B cell (primary cell): ENCODE measurements around the gene CACYBP. TPM values are rescaled to one million over a fixed set of nuclear protein-coding genes. Genes with fewer than 3 reads are reported as not detected.

Source experiments
- ATAC-seq: fragments of 200-7000 bp; cut with Tn5 transposase; one replicate; pipeline ENCODE4 v1.10.0; 2021; ENCODE audit warnings: low read depth, mild to moderate bottlenecking, moderate number of reproducible peaks, moderate library complexity
- CTCF ChIA-PET: fragments of 350-600 bp; sonication (Branson Sonifier 250); formaldehyde crosslinking; loops from one replicate; lab custom pipeline; 2021; ENCODE audit warnings: antibody characterized with exemption, inconsistent platforms; lab: Charles Lee
- POLR2A ChIA-PET: fragments of 350-600 bp; sonication (Branson Sonifier 250); formaldehyde crosslinking; loops from one replicate; lab custom pipeline; 2021; ENCODE audit warnings: antibody characterized with exemption; lab: Charles Lee
- DNase-seq: peaks from one replicate; pipeline ENCODE4 v3.0.0; 2013
- H2AFZ ChIP-seq: 2 replicates; pipeline ENCODE4 v1.6.1; 2012; ENCODE audit warnings: mild to moderate bottlenecking, low read depth, low read length; ENCODE audit not compliant: insufficient read depth, poor library complexity, severe bottlenecking
- H3K27ac ChIP-seq, 2 donors: 1 replicate in 1 of 2; 2 replicates in 1 of 2; pipeline ENCODE4 v1.5.1; 2012 to 2013; ENCODE audit warnings: low read length in 2 of 2, mild to moderate bottlenecking in 2 of 2, moderate library complexity in 1 of 2
- H3K27me3 ChIP-seq, 4 experiments: fragments of 200-600 bp in 1 of 4; sonication (generic) in 1 of 4; replicated peaks in 1 of 4; 1 replicate in 2 of 4; 2 replicates in 2 of 4; pipeline versions ENCODE4 v1.6.1 to v1.7.0; 2013 to 2016; ENCODE audit warnings: low read length in 3 of 4, mild to moderate bottlenecking in 2 of 4, mixed read lengths in 1 of 4, moderate library complexity in 1 of 4; ENCODE audit not compliant: insufficient read depth in 4 of 4, control insufficient read depth in 3 of 4; ENCODE audit errors: control extremely low read depth in 1 of 4
- H3K36me3 ChIP-seq, 2 experiments: replicated peaks in 1 of 2; 1 replicate in 1 of 2; 2 replicates in 1 of 2; pipeline versions ENCODE4 v1.6.1 to v1.7.1; 2013; ENCODE audit warnings: low read length in 1 of 2; ENCODE audit not compliant: insufficient read depth in 2 of 2, control insufficient read depth in 1 of 2; ENCODE audit errors: control extremely low read depth in 1 of 2, extremely low read depth in 1 of 2
- H3K4me1 ChIP-seq, 2 donors: fragments of 200-600 bp in 1 of 2; sonication (generic) in 1 of 2; 1 replicate in 1 of 2; 2 replicates in 1 of 2; pipeline versions ENCODE4 v1.5.1 to v1.6.1; 2013 to 2017; ENCODE audit warnings: low read length in 2 of 2; ENCODE audit not compliant: control insufficient read depth in 2 of 2, insufficient read depth in 2 of 2
- H3K4me2 ChIP-seq: replicated peaks from 2 replicates; pipeline ENCODE3; 2012; ENCODE audit warnings: mild to moderate bottlenecking, low read depth, low read length; ENCODE audit not compliant: poor library complexity, severe bottlenecking
- H3K4me3 ChIP-seq, 5 experiments: fragments of 200-600 bp in 1 of 5; sonication (generic) in 1 of 5; 1 replicate in 3 of 5; 2 replicates in 2 of 5; pipeline versions ENCODE4 v1.5.1 to v1.7.0; 2011 to 2016; ENCODE audit warnings: low read length in 4 of 5, mild to moderate bottlenecking in 4 of 5, low read depth in 2 of 5, control low read depth in 1 of 5, moderate library complexity in 1 of 5; ENCODE audit not compliant: insufficient read depth in 1 of 5; ENCODE audit errors: control extremely low read depth in 1 of 5, extremely low read depth in 1 of 5
- H3K79me2 ChIP-seq: fragments of 200-600 bp; sonication (generic); one replicate; pipeline ENCODE4 v1.6.0; 2016; ENCODE audit warnings: low read length; ENCODE audit not compliant: control insufficient read depth, insufficient read depth
- H3K9ac ChIP-seq: fragments of 200-600 bp; sonication (generic); 2 replicates; pipeline ENCODE4 v1.6.1; 2017; ENCODE audit warnings: mild to moderate bottlenecking, low read length, moderate library complexity
- H3K9me3 ChIP-seq, 3 donors: one replicate each; pipeline versions ENCODE4 v1.6.1 to v1.7.1; 2013; ENCODE audit warnings: low read length in 2 of 3; ENCODE audit not compliant: control insufficient read depth in 2 of 3, insufficient read depth in 1 of 3; ENCODE audit errors: control extremely low read depth in 1 of 3
- H4K20me1 ChIP-seq: 2 replicates; pipeline ENCODE4 v1.6.0; 2012; ENCODE audit warnings: mild to moderate bottlenecking, low read length; ENCODE audit not compliant: insufficient read depth, control insufficient read depth, poor library complexity, severe bottlenecking
- H3K27ac Mint-ChIP-seq: one replicate; pipeline ENCODE4 v1.8.0; 2021; ENCODE audit warnings: mixed read lengths
- H3K27me3 Mint-ChIP-seq: one replicate; pipeline ENCODE4 v1.8.0; 2021; ENCODE audit warnings: mixed read lengths
- H3K4me1 Mint-ChIP-seq: one replicate; pipeline ENCODE4 v1.8.0; 2021; ENCODE audit warnings: mixed read lengths
- H3K4me3 Mint-ChIP-seq: one replicate; pipeline ENCODE4 v1.8.0; 2021; ENCODE audit warnings: mixed read lengths
- H3K9me3 Mint-ChIP-seq: one replicate; pipeline ENCODE4 v1.8.0; 2022; ENCODE audit warnings: mixed read lengths; ENCODE audit not compliant: insufficient read depth
- EZH2 ChIP-seq: IDR thresholded peaks from 2 replicates; pipeline ENCODE4 v1.6.1; 2012; ENCODE audit warnings: borderline replicate concordance, low read depth, mild to moderate bottlenecking, moderate library complexity, low read length; ENCODE audit not compliant: insufficient read depth, poor library complexity, severe bottlenecking
- WGBS: methylation state at CpG from one replicate; pipeline ENCODE4 v1.1.5; 2013; ENCODE audit warnings: missing lambda C conversion rate; ENCODE audit not compliant: insufficient coverage; 5-methylcytosine and 5-hydroxymethylcytosine counted together
- intact Hi-C: fragments of 100-400 bp; cut with micrococcal nuclease; formaldehyde crosslinking; loops from one replicate; pipeline ENCODE4 v1.10.0; 2022
- polyA plus RNA-seq: library from polyadenylated mRNA; depleted of rRNA; stranded (reverse); fragments of >200 nt; gene quantifications from 2 replicates; pipeline ENCODE4 v1.2.3, GENCODE V29; 2012
- small RNA-seq: library from RNA; depleted of rRNA; stranded (forward); fragments of <200 nt; gene quantifications from one replicate; pipeline ENCODE3, GENCODE V24; 2012; ENCODE audit warnings: low replicate concordance, low read depth; ENCODE audit not compliant: insufficient read length
- total RNA-seq, 2 donors: library from RNA; stranded (reverse); fragments of 120-200 nt in 1 of 2; gene quantifications; 1 replicate in 1 of 2; 2 replicates in 1 of 2; pipeline versions ENCODE4 v1.2.3 to v1.2.4, GENCODE V29; 2013 to 2022
- TF ChIP-seq, protein P1 (sequence below): fragments of 200-600 bp; IDR thresholded peaks from one replicate; pipeline ENCODE4 v1.8.0; 2022; ENCODE audit warnings: antibody characterized with exemption, mild to moderate bottlenecking

The CACYBP gene
- total and polyA plus RNA-seq, 2 donors (not counting 1 experiment from before 2014, with no cell fraction given), result 16.2 to 71.1 TPM

DNA sequence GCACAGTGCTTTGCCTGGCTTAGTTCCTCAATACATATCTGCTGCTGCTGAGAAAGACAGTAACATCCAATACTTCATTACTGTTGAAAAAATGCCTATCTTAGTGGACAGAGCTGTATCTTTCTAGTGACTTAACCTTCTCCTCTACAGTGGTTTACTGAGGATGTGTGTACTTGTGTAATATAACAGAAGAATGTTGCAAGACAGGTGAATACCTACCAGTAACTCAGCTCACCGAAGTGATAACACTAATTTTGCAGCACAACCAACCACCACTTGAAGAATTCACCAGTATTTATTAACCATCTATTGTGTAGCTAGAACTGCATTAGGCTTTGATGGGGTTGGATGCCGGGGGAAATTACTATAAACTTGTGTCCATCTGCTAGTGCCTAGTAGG lies 51.2 kb downstream of the CACYBP start:
- no peak overlapping the region for H3K4me3 Mint-ChIP-seq

DNA sequence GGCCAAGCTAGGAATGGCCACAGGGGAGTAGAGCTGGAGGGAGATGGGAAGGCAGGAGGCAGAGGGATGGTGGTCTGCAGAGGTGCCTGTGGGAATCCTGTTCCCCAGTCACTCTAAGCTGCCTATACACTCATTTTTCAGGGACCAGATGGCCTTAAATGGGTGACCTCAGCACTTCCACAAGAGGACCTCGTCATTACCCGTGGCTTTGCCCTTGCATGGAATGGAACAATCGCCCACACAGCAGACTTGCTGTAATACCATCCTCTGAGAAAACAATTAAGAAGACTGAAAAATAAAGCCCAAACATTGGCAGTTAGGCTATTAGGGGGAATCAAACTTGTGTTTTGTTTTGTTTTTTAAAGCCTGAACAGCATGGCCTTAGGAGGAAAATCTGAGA lies 55.0 kb downstream of the CACYBP start:
- Mint-ChIP-seq H3K27ac (no peak overlapping the region), H3K27me3 (peaks cover 36% of the 10 kb centered on the region), H3K4me3 (no peak overlapping the region), H3K4me1 (no peaks in the 10 kb centered on the region), H3K9me3 (no peaks in the 10 kb centered on the region)
- CTCF ChIA-PET, result interaction anchor here (1.2 kb wide), 1 partner anchor 25 kb away, joined by 3 read pairs; no protein-coding TSS in a partner anchor
- Histone ChIP-seq H2AFZ (no peak overlapping the region), H4K20me1 (no peaks in the 10 kb centered on the region), H3K4me3 (no peak overlapping the region), H3K27me3 (peaks cover 0 to 10% (median 4%) of the 10 kb centered on the region in 4 experiments), H3K4me2 (no peak overlapping the region), H3K79me2 (no peaks in the 10 kb centered on the region), H3K27ac (no peak overlapping the region), H3K9me3 (peaks cover 0 to 1% (median 0%) of the 10 kb centered on the region in 3 donors), H3K4me1 (no peaks in the 10 kb centered on the region), H3K36me3 (no peaks in the 10 kb centered on the region), H3K9ac (no peak overlapping the region)
- DNase-seq (no peak), ATAC-seq (no peak)
- intact Hi-C loops, result no loop called here
- POLR2A ChIA-PET, result no interaction called here
- 93% methylated on average over 2 of the region's 3 CpGs for WGBS
- TF ChIP-seq, protein P1, sequence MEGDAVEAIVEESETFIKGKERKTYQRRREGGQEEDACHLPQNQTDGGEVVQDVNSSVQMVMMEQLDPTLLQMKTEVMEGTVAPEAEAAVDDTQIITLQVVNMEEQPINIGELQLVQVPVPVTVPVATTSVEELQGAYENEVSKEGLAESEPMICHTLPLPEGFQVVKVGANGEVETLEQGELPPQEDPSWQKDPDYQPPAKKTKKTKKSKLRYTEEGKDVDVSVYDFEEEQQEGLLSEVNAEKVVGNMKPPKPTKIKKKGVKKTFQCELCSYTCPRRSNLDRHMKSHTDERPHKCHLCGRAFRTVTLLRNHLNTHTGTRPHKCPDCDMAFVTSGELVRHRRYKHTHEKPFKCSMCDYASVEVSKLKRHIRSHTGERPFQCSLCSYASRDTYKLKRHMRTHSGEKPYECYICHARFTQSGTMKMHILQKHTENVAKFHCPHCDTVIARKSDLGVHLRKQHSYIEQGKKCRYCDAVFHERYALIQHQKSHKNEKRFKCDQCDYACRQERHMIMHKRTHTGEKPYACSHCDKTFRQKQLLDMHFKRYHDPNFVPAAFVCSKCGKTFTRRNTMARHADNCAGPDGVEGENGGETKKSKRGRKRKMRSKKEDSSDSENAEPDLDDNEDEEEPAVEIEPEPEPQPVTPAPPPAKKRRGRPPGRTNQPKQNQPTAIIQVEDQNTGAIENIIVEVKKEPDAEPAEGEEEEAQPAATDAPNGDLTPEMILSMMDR, result no peak
- TF ChIP-seq EZH2, result no peak

More for the DNA sequence above, 51.2 kb downstream of the CACYBP start:
- intact Hi-C loops, result no loop called here
- Histone ChIP-seq H3K4me3 (no peak overlapping the region), H3K4me1 (no peaks in the 10 kb centered on the region), H3K36me3 (no peaks in the 10 kb centered on the region), H4K20me1 (no peaks in the 10 kb centered on the region), H3K27ac (no peak overlapping the region), H3K9ac (no peak overlapping the region), H2AFZ (no peak overlapping the region), H3K27me3 (peaks cover 0 to 18% (median 8%) of the 10 kb centered on the region in 4 experiments), H3K4me2 (no peak overlapping the region), H3K79me2 (no peaks in the 10 kb centered on the region), H3K9me3 (no peaks in the 10 kb centered on the region)
- WGBS, result 100% methylated on average over 1 of the region's 2 CpGs
- POLR2A ChIA-PET, result no interaction called here
- CTCF ChIA-PET, result no interaction called here
- ATAC-seq (no peak), DNase-seq (no peak)
- no peaks in the 10 kb centered on the region for H3K9me3 Mint-ChIP-seq
- TF ChIP-seq EZH2, result no peak
- TF ChIP-seq, protein P1, result no peak
- H3K4me1 Mint-ChIP-seq, result no peaks in the 10 kb centered on the region
- H3K27ac Mint-ChIP-seq, result no peak overlapping the region
- peaks cover 55% of the 10 kb centered on the region for H3K27me3 Mint-ChIP-seq

Small RNA genes within 50 kb of the gene (small RNA-seq; reads per million reads assigned to genes)
- gene RF00019 (not detected), gene RNU6-307P (not detected)

Other genes with a start within 250 kb of the CACYBP start
- gene MRPS14, start 23.5 kb downstream of the CACYBP start, total RNA-seq, result 26.5 and 29.4 TPM in 2 replicates
- gene MRPS14, start 23.5 kb downstream of the CACYBP start, polyA plus RNA-seq, result 9.0 and 9.1 TPM in 2 replicates
- gene TNN, start 67.9 kb downstream of the CACYBP start, total RNA-seq, result not detected in 2 replicates
- gene TNN, start 67.9 kb downstream of the CACYBP start, polyA plus RNA-seq, result not detected in 2 replicates
- gene KIAA0040, start 192.8 kb downstream of the CACYBP start, total RNA-seq, result 84.2 and 93.6 TPM in 2 replicates
- gene KIAA0040, start 192.8 kb downstream of the CACYBP start, polyA plus RNA-seq, result 82.0 and 106 TPM in 2 replicates